ENCODE measurements around the gene P2RY8. TPM values are rescaled to one million over a fixed set of nuclear protein-coding genes. Genes with fewer than 3 reads are reported as not detected.
A peak's percentile ranks its signal among the peaks of the same experiment; 100 is the strongest.

P2RY8 gene
- total and polyA plus RNA-seq, 10 donors, result 8.1 to 32.2 (median 26.5) TPM

DNA sequence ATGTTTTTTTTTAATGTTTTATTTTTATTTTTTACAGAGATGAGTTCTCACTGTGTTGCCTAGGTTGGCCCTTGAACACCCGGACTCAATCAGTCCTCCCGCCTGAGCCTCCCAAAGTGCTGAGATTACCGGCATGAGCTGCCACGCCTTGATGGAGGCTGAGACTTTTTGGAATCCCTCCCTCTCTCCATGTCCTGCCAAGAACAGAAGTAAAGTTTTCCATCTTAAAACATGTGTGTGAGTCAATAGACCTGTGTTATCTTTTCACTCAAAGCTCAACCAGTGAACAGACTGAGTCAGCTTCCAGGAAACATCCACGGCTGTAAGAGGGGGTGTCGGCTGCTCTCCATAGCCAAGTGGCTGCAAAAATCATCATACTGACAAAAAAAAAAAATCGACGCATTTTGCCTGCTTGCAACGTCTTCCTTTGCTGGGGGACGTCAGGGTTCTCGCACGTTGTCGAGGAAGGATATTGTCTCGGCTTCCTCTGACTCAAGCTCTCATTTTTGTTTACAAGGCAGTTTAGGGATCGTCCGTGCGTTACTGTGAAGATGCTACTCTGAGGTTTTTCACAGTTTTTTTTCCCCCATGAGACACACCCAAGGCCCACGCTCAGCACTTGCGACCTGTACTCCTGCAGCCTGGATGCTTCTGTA lies 74.3 kb downstream of the P2RY8 start:
- Histone ChIP-seq H3K36me3 (peaks cover 0 to 35% (median 14%) of the 10 kb centered on the region in 6 donors), H3K27ac (peak overlapping the region in 7 of 8 donors; percentile 29 to 90 (median 71)), H3K9me3 (no peaks in the 10 kb centered on the region), H3K27me3 (replicated peaks in 1 of 7) (no peaks in the 10 kb centered on the region), H3K4me3 (no peak overlapping the region), H3K4me1 (peaks cover 14 to 56% (median 55%) of the 10 kb centered on the region in 6 donors)
- 35 to 39% (median 36%) methylated on average over 19 of the region's 19 CpGs for WGBS, 5 donors
- peak; percentile 65 for DNase-seq
- TF ChIP-seq POLR2AphosphoS5 (IDR thresholded peaks at IDR 0.05) (peak in 1 of 3 donors; percentile 78), POLR2A (IDR thresholded peaks at IDR 0.05) (no peak)
- TF ChIP-seq, protein P1, sequence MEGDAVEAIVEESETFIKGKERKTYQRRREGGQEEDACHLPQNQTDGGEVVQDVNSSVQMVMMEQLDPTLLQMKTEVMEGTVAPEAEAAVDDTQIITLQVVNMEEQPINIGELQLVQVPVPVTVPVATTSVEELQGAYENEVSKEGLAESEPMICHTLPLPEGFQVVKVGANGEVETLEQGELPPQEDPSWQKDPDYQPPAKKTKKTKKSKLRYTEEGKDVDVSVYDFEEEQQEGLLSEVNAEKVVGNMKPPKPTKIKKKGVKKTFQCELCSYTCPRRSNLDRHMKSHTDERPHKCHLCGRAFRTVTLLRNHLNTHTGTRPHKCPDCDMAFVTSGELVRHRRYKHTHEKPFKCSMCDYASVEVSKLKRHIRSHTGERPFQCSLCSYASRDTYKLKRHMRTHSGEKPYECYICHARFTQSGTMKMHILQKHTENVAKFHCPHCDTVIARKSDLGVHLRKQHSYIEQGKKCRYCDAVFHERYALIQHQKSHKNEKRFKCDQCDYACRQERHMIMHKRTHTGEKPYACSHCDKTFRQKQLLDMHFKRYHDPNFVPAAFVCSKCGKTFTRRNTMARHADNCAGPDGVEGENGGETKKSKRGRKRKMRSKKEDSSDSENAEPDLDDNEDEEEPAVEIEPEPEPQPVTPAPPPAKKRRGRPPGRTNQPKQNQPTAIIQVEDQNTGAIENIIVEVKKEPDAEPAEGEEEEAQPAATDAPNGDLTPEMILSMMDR (IDR thresholded peaks at IDR 0.05 in 8 of 11, conservative IDR thresholded peaks at IDR 0.05 in 3 of 11), result no peak
- intact Hi-C loops (cut with DNase I; ENCODE audit: low total_unique reads), result loop anchor here (10.0 kb wide), 1 partner anchor 72 kb away; the partner anchor contains the start of gene P2RY8

DNA sequence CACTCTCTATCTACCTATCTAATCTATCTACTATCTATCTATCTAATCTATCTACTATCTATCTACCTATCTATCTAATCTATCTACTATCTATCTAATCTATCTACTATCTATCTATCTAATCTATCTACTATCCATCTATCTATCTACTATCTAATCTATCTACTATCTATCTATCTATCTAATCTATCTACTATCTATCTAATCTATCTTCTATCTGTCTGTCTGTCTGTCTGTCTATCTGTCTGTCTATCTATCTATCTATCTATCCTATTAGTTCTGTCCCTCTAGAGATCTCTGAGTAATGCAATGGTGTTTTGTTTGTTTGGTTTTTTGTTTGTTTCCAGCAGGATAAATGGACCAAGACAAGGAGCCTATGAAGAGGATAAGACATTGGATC lies 74.9 kb downstream of the P2RY8 start:
- Histone ChIP-seq H3K27ac (peak overlapping the region in 7 of 8 donors; percentile 29 to 90 (median 71)), H3K9me3 (no peaks in the 10 kb centered on the region), H3K36me3 (peaks cover 0 to 35% (median 14%) of the 10 kb centered on the region in 6 donors), H3K4me1 (peaks cover 9 to 50% (median 49%) of the 10 kb centered on the region in 6 donors), H3K27me3 (replicated peaks in 1 of 7) (no peaks in the 10 kb centered on the region), H3K4me3 (no peak overlapping the region)
- DNase-seq, result no peak
- TF ChIP-seq, protein P1 (IDR thresholded peaks at IDR 0.05 in 8 of 11, conservative IDR thresholded peaks at IDR 0.05 in 3 of 11), result no peak
- TF ChIP-seq POLR2AphosphoS5 (IDR thresholded peaks at IDR 0.05) (no peak), POLR2A (IDR thresholded peaks at IDR 0.05) (no peak)
- intact Hi-C loops (cut with DNase I; ENCODE audit: low total_unique reads), result loop anchor here (10.0 kb wide), 1 partner anchor 73 kb away; the partner anchor contains the start of gene P2RY8

DNA sequence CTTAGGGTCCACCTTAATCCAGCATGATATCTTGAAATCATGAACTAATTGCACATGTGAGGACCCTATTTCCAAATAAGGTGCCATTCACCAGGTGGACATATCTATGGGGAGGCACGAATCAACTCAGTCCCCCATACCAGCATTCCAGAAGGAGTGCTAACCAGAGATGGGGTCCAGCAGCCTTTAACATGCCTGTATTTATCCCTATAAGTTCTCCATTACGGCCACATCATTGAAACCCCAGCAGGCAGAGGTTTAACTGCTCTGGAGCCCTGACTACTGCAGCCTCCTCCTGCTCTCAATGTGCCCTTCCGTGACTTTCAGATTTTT lies 81.1 kb downstream of the P2RY8 start:
- Histone ChIP-seq H3K27ac (no peak overlapping the region), H3K36me3 (no peaks in the 10 kb centered on the region), H3K4me3 (no peak overlapping the region), H3K27me3 (replicated peaks in 1 of 7) (no peaks in the 10 kb centered on the region), H3K4me1 (peaks cover 4 to 31% (median 19%) of the 10 kb centered on the region in 6 donors), H3K9me3 (no peaks in the 10 kb centered on the region)
- intact Hi-C loops (cut with DNase I; ENCODE audit: low total_unique reads), result loop anchor here (10.0 kb wide), 1 partner anchor 119 kb away; no protein-coding TSS in a partner anchor
- DNase-seq, result peak; percentile 10
- WGBS, 5 donors, result 81 to 93% (median 83%) methylated on average over 3 of the region's 3 CpGs
- TF ChIP-seq POLR2A (IDR thresholded peaks at IDR 0.05) (no peak), POLR2AphosphoS5 (IDR thresholded peaks at IDR 0.05) (no peak)
- TF ChIP-seq, protein P1 (IDR thresholded peaks at IDR 0.05 in 8 of 11, conservative IDR thresholded peaks at IDR 0.05 in 3 of 11), result no peak

DNA sequence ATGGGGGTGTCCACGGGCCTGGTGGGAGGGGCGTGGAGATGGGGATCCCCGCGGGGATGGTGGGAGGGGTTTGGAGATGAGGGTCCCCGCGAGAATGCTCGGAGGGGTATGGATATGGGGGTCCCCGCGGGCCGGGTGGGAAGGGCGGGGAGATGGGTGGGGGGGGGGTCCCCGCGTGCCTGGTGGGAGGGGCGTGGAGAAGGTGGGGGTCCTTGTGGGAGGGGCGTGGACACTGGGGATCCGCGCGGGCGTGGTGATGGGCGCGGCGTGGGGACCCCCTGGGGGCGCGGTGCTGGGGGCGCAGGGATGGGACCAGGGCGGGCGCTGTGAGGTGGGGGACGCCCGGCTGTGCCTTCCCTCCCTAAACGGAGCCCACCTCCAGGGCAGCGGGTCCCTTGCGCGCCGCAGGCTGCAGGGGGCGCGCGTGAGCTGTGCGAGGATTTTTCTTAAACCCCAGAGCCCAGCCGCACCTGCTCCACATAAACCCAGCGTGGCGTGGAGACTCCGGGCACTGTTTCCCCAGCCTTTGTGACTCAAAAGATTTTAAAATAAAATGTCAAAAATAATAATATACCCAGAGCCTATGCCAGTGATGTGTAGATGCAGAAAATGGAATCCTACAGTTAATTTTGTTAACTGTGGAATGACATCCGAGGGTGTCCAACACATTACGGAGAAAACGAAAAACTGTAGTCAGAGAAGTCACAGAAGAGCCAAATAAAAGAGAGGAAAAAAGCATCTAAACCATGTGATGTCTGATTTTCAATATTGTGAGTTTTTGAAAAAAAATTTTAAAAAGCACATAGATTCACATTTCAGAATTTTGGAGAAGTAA lies 82.8 kb downstream of the P2RY8 start:
- Histone ChIP-seq H3K36me3 (no peaks in the 10 kb centered on the region), H3K27me3 (replicated peaks in 1 of 7) (no peaks in the 10 kb centered on the region), H3K27ac (peak overlapping the region; percentile 59 to 97 (median 84)), H3K4me3 (peak overlapping the region; percentile 24 to 98 (median 63)), H3K4me1 (peaks cover 4 to 43% (median 19%) of the 10 kb centered on the region in 6 donors), H3K9me3 (no peaks in the 10 kb centered on the region)
- intact Hi-C loops (cut with DNase I; ENCODE audit: low total_unique reads), result loop anchor here (10.0 kb wide), 1 partner anchor 121 kb away; no protein-coding TSS in a partner anchor
- no peak for TF ChIP-seq POLR2A (IDR thresholded peaks at IDR 0.05)
- TF ChIP-seq POLR2AphosphoS5 (IDR thresholded peaks at IDR 0.05), result peak; percentile 66 to 82 (median 68)
- TF ChIP-seq, protein P1 (IDR thresholded peaks at IDR 0.05 in 8 of 11, conservative IDR thresholded peaks at IDR 0.05 in 3 of 11), result peak; percentile 96 to 100 (median 98)
- DNase-seq, result peak; percentile 97
- WGBS, 5 donors, result 5 to 10% (median 5%) methylated on average over 24 to 45 of the region's 45 CpGs

All from spleen (tissue), 11 donors.